ENCODE results near the gene PDE9A.
A peak's percentile ranks its signal among the peaks of the same experiment; 100 is the strongest.

Gene PDE9A

DNA sequence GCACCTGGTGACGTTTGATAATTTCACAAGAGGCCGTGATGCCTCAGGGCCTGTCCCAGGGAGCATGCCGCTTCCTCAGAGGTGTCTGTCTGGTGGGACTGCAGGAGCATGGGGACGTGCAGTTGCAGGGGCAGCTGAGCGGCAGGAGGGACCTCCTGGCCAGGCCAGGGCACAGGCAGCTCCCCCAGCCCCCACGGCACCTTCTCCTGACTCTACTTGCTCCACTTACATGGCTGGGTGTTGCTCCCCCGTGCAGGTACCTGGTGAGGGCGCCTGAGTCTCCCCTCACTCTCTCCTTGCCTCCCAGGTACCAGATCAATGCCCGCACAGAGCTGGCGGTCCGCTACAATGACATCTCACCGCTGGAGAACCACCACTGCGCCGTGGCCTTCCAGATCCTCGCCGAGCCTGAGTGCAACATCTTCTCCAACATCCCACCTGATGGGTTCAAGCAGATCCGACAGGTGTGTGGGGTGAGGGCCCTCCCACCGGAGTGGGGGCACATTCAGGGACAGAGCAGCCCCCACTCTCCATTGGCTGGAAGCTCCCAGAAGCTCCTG, 108.4 kb downstream of the PDE9A start:
- no peak for DNase-seq

DNA sequence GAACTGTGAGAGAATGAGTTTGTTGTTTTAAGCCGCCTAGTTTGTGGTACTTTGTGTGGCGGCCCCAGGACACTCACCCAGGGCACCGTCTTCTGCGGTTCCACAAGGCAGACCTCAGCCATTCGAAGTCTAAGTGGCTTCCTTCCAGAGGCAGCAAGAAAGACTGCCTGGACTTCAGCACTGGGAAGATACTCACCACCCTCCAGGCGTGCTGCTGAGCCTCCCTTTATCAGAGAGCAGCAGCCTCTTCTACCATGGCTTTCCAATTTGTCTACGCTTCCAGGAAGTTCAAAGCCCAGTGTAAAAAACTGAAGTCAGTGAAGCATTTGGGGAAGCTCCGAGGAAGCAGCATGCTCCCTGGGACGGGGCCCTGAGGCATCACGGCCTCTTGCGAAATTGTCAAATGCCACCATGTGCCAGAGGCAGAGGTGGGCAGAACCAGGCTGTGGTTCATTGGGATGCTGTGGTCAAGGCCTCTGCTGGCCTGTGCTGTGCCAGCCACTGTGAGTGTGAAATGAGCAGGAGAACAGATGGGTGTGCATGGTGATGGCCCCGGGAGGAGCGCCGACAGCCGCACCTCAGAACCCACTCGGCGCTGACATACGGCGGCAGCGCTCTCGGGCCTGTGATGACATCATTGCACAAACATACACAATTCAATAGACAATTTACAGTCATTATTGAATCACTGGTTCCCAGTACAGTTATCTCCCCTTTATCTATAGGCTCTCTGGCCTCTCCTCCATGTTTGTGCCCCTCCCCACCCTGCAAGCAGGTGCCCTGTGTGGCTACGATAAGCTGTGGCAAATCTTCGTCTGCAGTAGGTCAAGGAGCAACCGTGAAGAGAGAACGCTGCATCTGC, 110.4 kb downstream of the PDE9A start:
- DNase-seq, result no peak

GRCh38 chr21:42764443-42764760, 111.0 kb downstream of the PDE9A start:
- DNase-seq, result no peak

GRCh38 chr21:42764883-42765282, 111.5 kb downstream of the PDE9A start:
- DNase-seq, result no peak

- DNase-seq, result no peak
These were observed 112.2 kb downstream of the PDE9A start for GRCh38 chr21:42765656-42766055.

GRCh38 chr21:42766739-42767560, 113.5 kb downstream of the PDE9A start:
- DNase-seq, result no peak

DNA sequence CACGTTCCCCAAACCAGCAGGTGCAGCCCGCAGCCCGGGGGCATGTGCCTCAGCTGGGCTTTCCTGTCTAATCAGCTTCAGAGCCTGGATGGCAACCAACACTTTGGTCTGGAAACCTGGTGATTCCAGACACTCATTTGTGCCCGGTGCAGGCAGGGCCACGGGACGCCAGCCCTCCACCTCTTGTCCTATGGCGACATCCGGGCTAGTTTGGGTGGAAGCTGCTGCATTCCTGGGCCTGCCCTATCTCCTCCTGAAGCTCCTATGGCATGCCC, 114.1 kb downstream of the PDE9A start:
- no peak for DNase-seq

GRCh38 chr21:42768324-42769121, 115.1 kb downstream of the PDE9A start:
- no peak for DNase-seq

- no peak for DNase-seq
These were observed 115.9 kb downstream of the PDE9A start for GRCh38 chr21:42769183-42769819.

- DNase-seq, result no peak
These were observed 116.6 kb downstream of the PDE9A start for GRCh38 chr21:42769820-42770716.

GRCh38 chr21:42770717-42771502, 117.5 kb downstream of the PDE9A start:
- no peak for DNase-seq

- no peak for DNase-seq
These were observed 118.0 kb downstream of the PDE9A start for GRCh38 chr21:42771503-42771805.

DNA sequence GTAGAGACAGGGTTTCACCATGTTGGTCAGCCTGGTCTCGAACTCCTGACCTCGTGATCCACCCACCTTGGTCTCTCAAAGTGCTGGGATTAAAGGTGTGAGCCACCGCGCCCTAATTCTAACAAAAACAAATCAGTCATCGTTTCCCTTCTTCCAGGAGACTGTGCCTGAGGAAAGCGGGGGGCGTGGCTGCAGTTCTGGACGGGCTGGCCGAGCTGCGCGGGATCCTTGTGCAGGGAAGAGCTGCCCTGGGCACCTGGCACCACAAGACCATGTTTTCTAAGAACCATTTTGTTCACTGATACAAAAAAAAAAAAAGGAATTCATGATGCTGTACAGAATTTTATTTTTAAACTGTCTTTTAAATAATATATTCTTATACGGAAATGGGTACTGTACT, 121.7 kb downstream of the PDE9A start:
- DNase-seq, result no peak

- DNase-seq, result no peak
These were observed 122.5 kb downstream of the PDE9A start for GRCh38 chr21:42775891-42776290.

DNA sequence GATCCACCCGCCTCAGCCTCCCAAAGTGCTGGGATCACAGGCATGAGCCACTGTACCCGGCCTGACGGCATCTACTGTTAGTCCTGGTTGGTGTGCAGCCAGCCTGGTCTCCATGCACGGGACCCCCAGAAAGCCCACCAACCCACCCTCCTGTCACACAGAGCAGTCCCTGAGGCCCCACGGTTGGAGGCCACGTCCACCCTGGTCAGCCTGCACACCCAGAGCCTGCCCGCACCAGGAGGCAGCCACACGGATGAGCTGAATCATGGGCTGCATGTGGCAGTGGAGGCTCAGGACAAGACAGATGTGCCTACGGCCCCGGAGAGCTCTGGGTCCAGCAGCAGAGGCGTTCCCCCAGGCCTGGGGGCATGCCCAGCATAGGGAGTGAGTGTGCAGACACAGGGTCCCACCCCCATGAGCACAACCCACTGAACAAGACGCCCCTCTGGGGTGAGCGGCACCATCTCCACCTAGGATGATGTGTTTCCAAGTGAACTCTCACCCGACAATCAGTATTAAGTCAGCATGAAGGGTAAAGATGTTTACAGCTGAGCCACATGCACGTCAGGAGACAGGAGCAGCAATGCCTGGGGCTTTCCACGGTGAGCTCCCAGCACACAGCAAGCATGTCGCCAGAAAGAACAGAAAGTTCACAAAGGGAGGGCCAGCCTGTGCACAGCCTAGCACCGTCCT, 123.8 kb downstream of the PDE9A start:
- no peak for DNase-seq

- DNase-seq, result no peak
These were observed 124.4 kb downstream of the PDE9A start for GRCh38 chr21:42777757-42778344.

- DNase-seq, result no peak
These were observed 126.0 kb downstream of the PDE9A start for GRCh38 chr21:42779431-42779861.

- DNase-seq, result no peak
These were observed 127.2 kb downstream of the PDE9A start for GRCh38 chr21:42780617-42781016.

DNA sequence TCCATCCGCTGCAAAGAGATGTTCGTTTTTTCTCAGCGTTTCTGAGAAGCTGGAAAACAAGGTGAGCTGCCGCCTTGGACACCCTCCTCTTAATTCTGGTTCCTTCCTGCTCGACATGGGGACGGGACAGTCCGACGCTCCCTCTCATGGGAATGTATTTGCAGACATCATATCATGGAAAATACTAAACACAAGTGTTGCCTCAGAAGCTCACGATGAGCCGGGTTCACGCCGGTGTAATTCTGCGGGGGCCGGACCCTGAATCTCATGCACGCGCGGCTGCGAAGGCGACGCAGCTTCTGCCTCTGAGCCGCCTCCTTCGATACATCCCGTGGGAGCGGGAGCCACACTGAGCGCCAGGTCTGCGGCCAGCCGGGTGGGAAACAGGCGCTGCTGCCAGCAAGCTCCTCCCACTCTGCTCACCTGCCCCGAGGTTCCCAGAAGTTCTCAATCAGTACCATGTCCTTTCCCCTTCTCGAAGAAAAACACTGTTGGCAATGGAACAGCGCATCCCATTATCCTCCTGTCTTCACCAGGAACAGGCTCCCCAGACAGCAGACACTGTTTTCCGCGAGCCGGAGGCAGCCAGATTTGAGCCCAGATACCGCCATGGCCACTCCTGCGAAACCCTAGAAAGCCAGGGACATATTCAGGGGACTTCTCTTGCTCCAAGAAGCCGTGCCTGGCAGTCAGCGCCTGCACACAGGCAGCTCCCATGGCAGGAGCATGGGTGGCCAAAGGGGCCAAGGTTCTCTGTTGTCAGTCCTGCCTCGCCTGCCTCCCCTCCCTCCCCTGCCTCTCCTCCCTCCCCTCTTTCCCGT, 127.9 kb downstream of the PDE9A start:
- peak; percentile 50 for DNase-seq

All from NCI-H510A (cell line).